Trophoblast cell (in vitro differentiated cells and primary cell): ENCODE results near the gene MUTYH.

ENCODE experiments used
- DNase-seq, 2 donors: peaks; one replicate each; pipeline ENCODE4 v3.0.0-alpha.2; 2016
- H2AFZ ChIP-seq: 2 replicates; pipeline ENCODE4 v1.6.1; 2013; ENCODE audit warnings: low read length, moderate library complexity, mild to moderate bottlenecking; ENCODE audit not compliant: insufficient read depth, poor library complexity
- H2AK5ac ChIP-seq: 2 replicates; pipeline ENCODE4 v1.6.1; 2013; ENCODE audit warnings: mild to moderate bottlenecking, low read length
- H2BK120ac ChIP-seq: 2 replicates; pipeline ENCODE4 v1.6.1; 2013; ENCODE audit warnings: low read length, mild to moderate bottlenecking, moderate library complexity; ENCODE audit not compliant: insufficient read depth, poor library complexity
- H2BK12ac ChIP-seq: 2 replicates; pipeline ENCODE4 v1.6.1; 2013; ENCODE audit warnings: mild to moderate bottlenecking, low read length, moderate library complexity
- H2BK5ac ChIP-seq: 2 replicates; pipeline ENCODE4 v1.6.1; 2013; ENCODE audit warnings: low read length, low read depth, moderate library complexity, mild to moderate bottlenecking; ENCODE audit not compliant: poor library complexity
- H3K14ac ChIP-seq: 2 replicates; pipeline ENCODE4 v1.6.1; 2013; ENCODE audit warnings: mild to moderate bottlenecking, low read length
- H3K18ac ChIP-seq: 2 replicates; pipeline ENCODE4 v1.6.1; 2013; ENCODE audit warnings: mild to moderate bottlenecking, low read length
- H3K23ac ChIP-seq: 2 replicates; pipeline ENCODE4 v1.6.1; 2013; ENCODE audit warnings: low read length
- H3K27ac ChIP-seq: 2 replicates; pipeline ENCODE4 v1.5.1; 2013; ENCODE audit warnings: low read depth, mild to moderate bottlenecking, inconsistent platforms, low read length, moderate library complexity
- H3K27me3 ChIP-seq: 2 replicates; pipeline ENCODE4 v1.6.1; 2013; ENCODE audit warnings: inconsistent platforms, mild to moderate bottlenecking, low read length, moderate library complexity; ENCODE audit not compliant: insufficient read depth
- H3K36me3 ChIP-seq, 2 experiments: 1 replicate in 1 of 2; 2 replicates in 1 of 2; pipeline ENCODE4 v1.6.1; 2013; ENCODE audit warnings: low read length in 2 of 2, mild to moderate bottlenecking in 2 of 2, moderate library complexity in 1 of 2; ENCODE audit not compliant: insufficient read depth in 2 of 2, control insufficient read depth in 1 of 2
- H3K4ac ChIP-seq: 2 replicates; pipeline ENCODE4 v1.6.1; 2013; ENCODE audit warnings: low read depth, mild to moderate bottlenecking, low read length, moderate library complexity
- H3K4me1 ChIP-seq, 2 experiments: 1 replicate in 1 of 2; 2 replicates in 1 of 2; pipeline ENCODE4 v1.6.1; 2013; ENCODE audit warnings: low read length in 2 of 2, mild to moderate bottlenecking in 2 of 2, moderate library complexity in 1 of 2; ENCODE audit not compliant: insufficient read depth in 2 of 2, control insufficient read depth in 1 of 2
- H3K4me2 ChIP-seq: 2 replicates; pipeline ENCODE4 v1.6.1; 2013; ENCODE audit warnings: inconsistent platforms, mild to moderate bottlenecking, low read length, moderate library complexity
- H3K4me3 ChIP-seq: 2 replicates; pipeline ENCODE4 v1.5.1; 2013; ENCODE audit warnings: mild to moderate bottlenecking, low read depth, low read length, inconsistent platforms
- H3K79me1 ChIP-seq: one replicate; pipeline ENCODE4 v1.6.1; 2013; ENCODE audit warnings: low read length
- H3K79me2 ChIP-seq: 2 replicates; pipeline ENCODE4 v1.6.1; 2013; ENCODE audit warnings: low read length, mild to moderate bottlenecking; ENCODE audit not compliant: control insufficient read depth, insufficient read depth, poor library complexity
- H3K9ac ChIP-seq: 2 replicates; pipeline ENCODE4 v1.6.1; 2013; ENCODE audit warnings: mild to moderate bottlenecking, low read length
- H3K9me3 ChIP-seq: 2 replicates; pipeline ENCODE4 v1.6.1; 2013; ENCODE audit warnings: low read depth, mild to moderate bottlenecking, control low read depth, inconsistent platforms, low read length; ENCODE audit not compliant: insufficient read depth
- H4K12ac ChIP-seq: 2 replicates; pipeline ENCODE4 v1.6.1; 2013; ENCODE audit warnings: low read depth, mild to moderate bottlenecking, low read length, moderate library complexity
- H4K8ac ChIP-seq: 2 replicates; pipeline ENCODE4 v1.6.1; 2013; ENCODE audit warnings: low read depth, mild to moderate bottlenecking, low read length, moderate library complexity
- H4K91ac ChIP-seq: one replicate; pipeline ENCODE4 v1.6.1; 2013; ENCODE audit warnings: low read depth, mild to moderate bottlenecking, low read length, moderate library complexity
- WGBS: extraction: QIAGEN DNeasy Blood & Tissue Kit; methylation state at CpG from one replicate; pipeline ENCODE4 v1.1.7; 2013; ENCODE audit warnings: missing lambda C conversion rate; ENCODE audit not compliant: insufficient read length, insufficient coverage; ENCODE audit errors: extremely low coverage; 5-methylcytosine and 5-hydroxymethylcytosine counted together

Gene MUTYH

GRCh38 chr1:45383191-45383590 is 43.0 kb upstream of the MUTYH start:
- Histone ChIP-seq H3K4ac (no peak overlapping the region), H2AFZ (no peak overlapping the region), H3K4me2 (no peak overlapping the region), H3K9ac (no peak overlapping the region), H2BK5ac (no peak overlapping the region), H3K27me3 (no peaks in the 10 kb centered on the region), H3K9me3 (no peaks in the 10 kb centered on the region), H4K8ac (no peak overlapping the region), H3K14ac (no peak overlapping the region), H2BK120ac (no peak overlapping the region), H4K12ac (no peak overlapping the region), H3K18ac (no peak overlapping the region), H2BK12ac (no peak overlapping the region), H3K36me3 (no peaks in the 10 kb centered on the region), H3K4me1 (no peaks in the 10 kb centered on the region), H4K91ac (no peak overlapping the region), H3K23ac (no peak overlapping the region), H3K79me2 (no peaks in the 10 kb centered on the region), H2AK5ac (no peak overlapping the region), H3K4me3 (no peak overlapping the region), H3K79me1 (no peaks in the 10 kb centered on the region), H3K27ac (no peak overlapping the region)
- no peak for DNase-seq
- no CpG with 5 or more reads among the region's 1 CpG for WGBS

GRCh38 chr1:45381243-45381642 is 41.0 kb upstream of the MUTYH start:
- peak overlapping the region; percentile 54 for H3K23ac ChIP-seq
- no peak overlapping the region for H2AFZ ChIP-seq
- no peak overlapping the region for H3K27ac ChIP-seq
- no peak overlapping the region for H3K4me3 ChIP-seq
- H3K9ac ChIP-seq: peak overlapping the region; percentile 50
- H4K91ac ChIP-seq: no peak overlapping the region
- no peak overlapping the region for H3K14ac ChIP-seq
- WGBS: no CpG with 5 or more reads among the region's 2 CpGs
- no peaks in the 10 kb centered on the region for H3K4me1 ChIP-seq
- H3K4ac ChIP-seq: no peak overlapping the region
- H2BK5ac ChIP-seq: no peak overlapping the region
- H2BK120ac ChIP-seq: no peak overlapping the region
- no peaks in the 10 kb centered on the region for H3K9me3 ChIP-seq
- H2BK12ac ChIP-seq: no peak overlapping the region
- no peak overlapping the region for H4K8ac ChIP-seq
- H3K79me2 ChIP-seq: no peaks in the 10 kb centered on the region
- no peaks in the 10 kb centered on the region for H3K27me3 ChIP-seq
- no peak overlapping the region for H3K4me2 ChIP-seq
- H3K18ac ChIP-seq: no peak overlapping the region
- no peak overlapping the region for H2AK5ac ChIP-seq
- H3K79me1 ChIP-seq: no peaks in the 10 kb centered on the region
- no peaks in the 10 kb centered on the region for H3K36me3 ChIP-seq
- H4K12ac ChIP-seq: no peak overlapping the region
- peak; percentile 3 to 28 for DNase-seq

- WGBS: no CpG with 5 or more reads among the region's 1 CpG
- Histone ChIP-seq H2BK12ac (no peak overlapping the region), H3K9ac (no peak overlapping the region), H3K4me2 (no peak overlapping the region), H3K27ac (no peak overlapping the region), H3K4me3 (no peak overlapping the region), H2BK120ac (no peak overlapping the region), H4K8ac (no peak overlapping the region), H3K4me1 (no peaks in the 10 kb centered on the region), H3K79me2 (no peaks in the 10 kb centered on the region), H4K12ac (no peak overlapping the region), H3K23ac (no peak overlapping the region), H2BK5ac (no peak overlapping the region), H3K14ac (no peak overlapping the region), H3K9me3 (no peaks in the 10 kb centered on the region), H4K91ac (no peak overlapping the region), H2AFZ (no peak overlapping the region), H3K4ac (no peak overlapping the region), H2AK5ac (no peak overlapping the region), H3K79me1 (no peaks in the 10 kb centered on the region), H3K18ac (no peak overlapping the region), H3K27me3 (no peaks in the 10 kb centered on the region), H3K36me3 (no peaks in the 10 kb centered on the region)
- no peak for DNase-seq
Measured at GRCh38 chr1:45380730-45381129, 40.5 kb upstream of the MUTYH start.

GRCh38 chr1:45380125-45380524 is 39.9 kb upstream of the MUTYH start:
- H3K27ac ChIP-seq: no peak overlapping the region
- no peak overlapping the region for H4K91ac ChIP-seq
- H3K23ac ChIP-seq: no peak overlapping the region
- no peaks in the 10 kb centered on the region for H3K27me3 ChIP-seq
- no peak overlapping the region for H3K18ac ChIP-seq
- no peaks in the 10 kb centered on the region for H3K36me3 ChIP-seq
- no peaks in the 10 kb centered on the region for H3K9me3 ChIP-seq
- no peak overlapping the region for H3K4ac ChIP-seq
- H2BK5ac ChIP-seq: no peak overlapping the region
- H3K79me2 ChIP-seq: no peaks in the 10 kb centered on the region
- H2BK12ac ChIP-seq: no peak overlapping the region
- no peak overlapping the region for H3K4me3 ChIP-seq
- no peak overlapping the region for H2AFZ ChIP-seq
- H2AK5ac ChIP-seq: no peak overlapping the region
- no peaks in the 10 kb centered on the region for H3K4me1 ChIP-seq
- H4K8ac ChIP-seq: no peak overlapping the region
- H3K14ac ChIP-seq: no peak overlapping the region
- no peak overlapping the region for H3K9ac ChIP-seq
- H3K4me2 ChIP-seq: no peak overlapping the region
- no peak for DNase-seq
- no peak overlapping the region for H2BK120ac ChIP-seq
- H4K12ac ChIP-seq: no peak overlapping the region
- whole genome bisulfite sequencing: no CpG with 5 or more reads among the region's 4 CpGs
- no peaks in the 10 kb centered on the region for H3K79me1 ChIP-seq
